Astrocyte (in vitro differentiated cells and primary cell): ENCODE data around the gene KLLN.

ENCODE experiments used
- CTCF ChIP-seq: IDR thresholded peaks from 2 replicates; pipeline ENCODE4 v1.5.1; 2011; ENCODE audit warnings: low read depth, mild to moderate bottlenecking, inconsistent platforms, low read length, moderate library complexity; ENCODE audit not compliant: insufficient read depth
- EZH2 ChIP-seq: IDR thresholded peaks from 2 replicates; pipeline ENCODE4 v1.6.1; 2012; ENCODE audit warnings: mild to moderate bottlenecking, low read length, inconsistent platforms; ENCODE audit not compliant: insufficient read depth

GRCh38 chr10:87829986-87830729, 33.2 kb downstream of the KLLN start:
- TF ChIP-seq CTCF (no peak), EZH2 (no peak)
